ENCODE measurements around the gene PISD.
"Not testable (repeated sequence)": the region's sequence is repeated elsewhere in the genome, so short reads cannot be mapped to it uniquely, and the experiment has no call there.

PISD gene

DNA sequence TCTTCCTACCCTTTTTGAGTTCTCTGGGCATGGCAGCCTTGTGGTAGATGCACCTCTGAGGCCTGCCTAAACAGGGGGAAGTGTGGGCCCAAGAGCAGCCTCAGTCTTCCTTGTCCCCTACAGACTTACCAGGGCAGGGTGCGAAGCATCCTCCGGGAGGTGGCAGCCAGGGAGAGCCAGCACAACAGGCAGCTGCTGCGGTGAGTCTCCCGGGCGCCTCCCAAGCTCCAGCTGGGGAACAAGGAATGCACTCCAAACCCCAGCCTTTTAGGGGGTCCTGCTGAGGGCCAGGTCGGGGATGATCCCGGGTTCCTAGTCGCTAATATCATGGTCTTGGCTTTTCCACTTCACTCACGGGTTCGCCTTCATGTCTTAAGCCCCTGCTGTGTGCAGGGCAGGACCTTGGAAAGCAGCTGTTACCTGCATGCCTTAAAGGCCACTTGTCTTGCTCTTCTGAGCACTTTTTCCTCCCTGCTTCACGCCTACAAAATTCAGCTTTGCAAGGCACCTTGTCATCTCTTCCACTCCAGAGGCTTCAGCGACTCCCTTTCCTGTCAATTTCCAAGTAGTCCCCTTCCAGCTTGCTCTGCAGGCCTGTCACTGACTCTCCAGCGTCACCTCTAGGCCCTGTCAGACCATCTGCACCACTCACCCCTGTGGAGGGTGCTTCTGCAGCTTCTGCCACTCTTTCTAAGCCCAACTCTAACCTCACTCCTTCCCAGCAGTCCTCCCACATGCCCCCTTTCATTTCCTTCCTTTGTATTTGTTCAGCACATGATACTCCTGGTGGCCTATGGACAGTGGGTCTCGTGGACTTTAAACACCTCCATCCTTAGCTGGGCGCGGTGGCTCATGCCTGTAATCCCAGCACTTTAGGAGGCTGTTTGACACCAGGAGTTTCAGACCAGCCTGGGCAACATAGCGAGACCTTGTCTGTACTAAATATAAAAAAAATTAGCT is 57.0 kb downstream of the PISD start:
- DNase-seq, result no peak

DNA sequence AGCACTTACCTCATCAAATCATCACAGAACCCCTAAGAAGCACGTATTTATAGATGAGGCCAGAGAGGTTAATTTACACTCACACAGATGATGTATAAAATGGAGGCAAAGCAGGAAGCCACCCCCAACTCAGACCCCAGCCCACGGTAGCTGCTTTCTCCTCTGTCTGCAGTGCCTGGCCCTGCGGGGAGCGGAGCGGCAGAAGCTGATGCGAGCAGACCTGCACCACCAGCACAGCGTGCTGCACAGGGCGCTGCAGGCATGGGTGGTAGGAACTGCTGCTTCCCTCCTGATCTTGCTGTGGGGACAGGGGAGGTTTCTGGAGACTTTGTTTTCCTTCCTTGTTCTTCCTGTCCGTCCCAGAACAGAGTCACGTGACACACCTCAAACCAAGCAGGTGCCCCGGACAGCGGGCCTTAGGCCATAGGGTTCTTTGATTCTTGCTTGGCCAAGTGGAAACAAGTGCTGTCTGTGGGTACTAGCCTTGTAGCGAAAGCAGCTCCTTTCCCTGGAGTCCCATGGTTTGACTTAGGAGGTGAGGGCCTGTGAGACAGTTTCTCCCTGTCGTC is 57.8 kb downstream of the PISD start:
- DNase-seq, result no peak

DNA sequence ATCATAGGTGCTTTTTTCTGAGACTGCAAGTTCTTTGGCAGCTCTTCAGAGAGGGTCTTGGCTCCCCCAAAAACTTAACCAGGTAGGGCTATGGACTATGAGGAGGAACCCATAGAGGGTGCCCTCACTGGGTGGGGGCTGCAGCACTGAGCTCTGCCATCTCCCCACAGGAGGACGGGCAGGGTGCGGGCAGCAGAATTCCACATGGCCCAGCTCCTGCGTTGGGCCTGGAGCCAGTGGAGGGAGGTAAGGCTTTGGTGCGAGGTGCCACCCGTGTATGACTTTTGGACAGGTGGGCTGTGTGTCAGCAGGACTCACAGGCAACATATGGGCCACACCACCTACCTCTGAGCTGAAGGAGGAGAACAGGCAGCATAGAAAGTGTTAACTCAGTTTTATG is 58.4 kb downstream of the PISD start:
- DNase-seq, result no peak

DNA sequence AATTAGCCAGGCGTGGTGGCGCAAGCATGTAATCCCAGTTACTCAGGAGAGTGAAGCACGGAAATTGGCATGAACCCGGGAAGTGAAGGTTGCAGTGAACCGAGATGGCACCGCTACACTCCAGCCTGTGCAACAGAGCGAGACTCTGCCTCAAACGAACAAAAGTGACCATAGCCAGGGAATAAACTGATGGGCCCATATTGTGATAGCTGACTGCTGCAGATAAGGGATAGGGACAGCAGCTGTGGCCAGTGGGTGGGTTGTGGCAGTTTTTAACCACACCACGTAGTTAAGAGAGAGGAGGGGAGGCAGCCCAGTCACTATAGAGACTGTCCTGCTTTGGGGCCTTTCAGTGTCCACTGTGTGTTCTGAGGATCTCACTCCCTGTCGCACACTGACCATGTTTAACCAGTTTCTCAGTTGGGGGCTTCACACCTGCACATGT is 58.9 kb downstream of the PISD start:
- DNase-seq, result no peak

DNA sequence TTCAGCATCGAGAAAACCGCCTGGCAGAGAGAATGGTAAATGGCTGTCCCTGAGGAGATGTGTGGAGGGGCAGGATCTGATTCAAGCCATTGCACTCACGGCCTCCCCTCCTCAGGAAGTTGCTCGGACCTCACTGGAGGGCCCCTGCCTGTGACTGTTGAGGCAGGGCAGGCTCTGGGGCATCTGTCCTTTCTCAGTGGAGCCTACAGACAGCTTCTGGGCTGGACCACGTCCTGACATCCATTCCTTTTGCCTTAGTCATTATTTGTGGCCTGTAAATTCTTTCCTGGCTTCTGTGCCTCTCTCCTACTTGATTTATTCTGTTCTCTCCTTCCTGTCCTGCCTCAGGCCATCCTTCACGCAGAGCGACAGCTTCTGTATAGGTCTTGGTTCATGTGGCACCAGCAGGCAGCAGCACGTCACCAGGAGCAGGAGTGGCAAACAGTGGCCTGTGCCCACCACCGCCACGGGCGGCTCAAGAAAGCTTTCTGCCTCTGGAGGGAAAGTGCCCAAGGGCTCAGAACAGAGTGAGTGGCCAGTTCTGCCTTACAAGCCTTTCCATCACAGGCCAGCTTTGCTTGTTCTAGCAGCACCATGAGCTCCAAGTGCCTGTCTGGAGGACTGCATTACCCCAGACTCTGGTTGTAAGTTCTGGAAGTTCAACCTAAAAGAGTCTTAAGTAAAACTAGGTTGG is 59.6 kb downstream of the PISD start:
- no peak for DNase-seq

DNA sequence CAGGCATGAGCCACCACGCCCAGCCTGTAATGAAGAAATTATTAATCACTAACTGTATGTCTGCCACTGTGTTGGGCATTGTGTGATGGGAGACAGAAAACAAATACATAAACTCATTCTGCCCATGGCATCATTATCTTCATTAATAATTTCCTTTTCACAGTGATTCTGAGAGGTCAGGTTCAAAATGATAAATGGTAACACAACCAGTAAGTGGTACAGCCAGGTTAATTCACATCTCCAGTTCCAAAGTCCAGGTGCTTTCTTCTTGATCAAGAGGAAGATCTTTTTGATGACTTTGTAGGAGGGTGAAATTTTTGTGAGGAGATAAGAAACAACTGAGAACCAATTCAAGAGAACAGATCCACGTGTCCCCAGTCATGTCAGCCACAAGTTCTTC is 66.7 kb downstream of the PISD start:
- no peak for DNase-seq

DNA sequence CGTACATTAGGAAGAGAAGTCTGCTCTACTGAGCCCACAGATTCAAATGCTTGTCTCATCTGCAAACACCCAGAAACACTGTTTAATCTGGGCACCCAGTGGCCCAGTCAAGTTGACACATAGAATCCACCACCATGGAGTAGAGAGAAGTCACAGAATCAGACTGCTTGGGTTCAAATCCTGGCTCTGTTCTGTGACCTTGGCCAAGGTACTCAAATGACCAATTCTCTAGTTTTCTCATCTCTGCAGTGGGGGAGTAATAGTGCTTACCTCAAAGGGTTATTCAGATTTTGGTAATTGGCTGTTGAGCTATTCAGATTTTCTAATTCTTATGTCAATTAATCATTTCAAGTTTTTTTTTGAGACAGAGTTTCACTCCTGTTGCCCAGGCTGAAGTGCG is 71.9 kb downstream of the PISD start:
- DNase-seq, result not testable (repeated sequence)

DNA sequence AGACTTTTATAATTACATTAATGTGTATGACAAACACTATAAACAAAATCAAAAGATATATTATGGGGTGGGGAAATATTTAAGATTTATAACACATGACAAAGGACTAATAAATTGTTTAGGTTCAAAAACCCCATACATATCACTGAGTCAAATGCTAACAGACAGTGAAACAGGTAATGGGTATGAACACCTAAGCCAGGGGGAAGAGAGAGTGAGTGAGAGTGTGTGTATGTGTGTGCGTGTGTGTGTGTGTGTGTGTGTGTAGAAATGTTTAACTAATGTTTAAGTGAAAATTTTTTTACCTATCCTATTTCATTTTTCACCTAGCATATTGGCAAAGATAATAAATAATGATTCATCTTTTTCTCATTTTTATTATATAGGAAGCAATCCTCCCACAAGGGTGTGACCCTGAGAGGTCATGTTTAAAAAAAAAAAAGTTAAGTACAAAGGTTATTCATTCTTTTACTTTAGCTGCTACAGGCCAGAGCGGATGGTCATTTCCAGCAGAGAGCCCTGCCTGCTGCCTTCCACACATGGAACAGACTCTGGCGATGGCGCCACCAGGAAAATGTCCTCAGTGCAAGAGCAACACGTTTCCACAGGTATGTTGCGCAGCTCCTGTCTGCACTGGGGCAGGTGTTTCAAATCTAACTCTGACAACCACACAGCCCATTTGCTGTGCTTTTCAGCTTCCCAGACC is 72.9 kb downstream of the PISD start:
- DNase-seq, result no peak

DNA sequence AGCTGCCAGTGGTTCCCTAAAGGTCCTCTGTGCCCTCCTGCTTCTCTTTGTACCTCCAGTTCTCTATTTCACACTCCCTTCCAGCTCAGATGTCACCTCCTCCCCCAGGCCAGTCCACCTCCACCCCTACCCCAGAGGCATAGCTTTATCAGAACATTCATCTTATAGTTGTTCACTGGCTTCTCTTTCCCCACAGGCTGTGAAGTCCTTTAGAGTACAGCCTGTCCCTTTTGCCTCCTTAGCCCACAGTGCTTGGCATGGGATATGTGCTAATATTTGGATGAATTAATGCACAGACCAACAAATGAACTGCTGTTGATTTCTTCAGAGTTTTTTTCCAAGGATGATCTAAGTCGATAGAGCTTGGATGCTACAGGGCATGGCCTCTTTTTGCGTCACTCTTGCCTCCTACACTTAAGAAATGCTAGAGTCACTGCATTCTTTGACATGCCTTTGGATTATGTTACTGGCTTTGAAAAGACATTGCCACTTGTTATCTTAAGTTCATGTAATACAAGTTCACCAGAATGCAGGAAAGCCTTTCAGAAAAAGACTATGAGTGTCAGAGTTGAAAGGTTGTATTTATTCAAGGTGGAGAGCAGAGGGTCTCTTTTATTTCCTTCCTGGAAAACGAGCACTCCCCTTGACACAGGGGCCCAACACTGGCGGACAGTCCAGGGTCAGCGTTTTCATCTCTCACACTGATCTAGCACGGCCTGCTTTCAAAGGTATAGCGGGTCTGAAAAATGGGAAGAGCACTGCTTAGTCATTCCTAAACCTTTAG is 75.7 kb downstream of the PISD start:
- DNase-seq, result peak; percentile 77

DNA sequence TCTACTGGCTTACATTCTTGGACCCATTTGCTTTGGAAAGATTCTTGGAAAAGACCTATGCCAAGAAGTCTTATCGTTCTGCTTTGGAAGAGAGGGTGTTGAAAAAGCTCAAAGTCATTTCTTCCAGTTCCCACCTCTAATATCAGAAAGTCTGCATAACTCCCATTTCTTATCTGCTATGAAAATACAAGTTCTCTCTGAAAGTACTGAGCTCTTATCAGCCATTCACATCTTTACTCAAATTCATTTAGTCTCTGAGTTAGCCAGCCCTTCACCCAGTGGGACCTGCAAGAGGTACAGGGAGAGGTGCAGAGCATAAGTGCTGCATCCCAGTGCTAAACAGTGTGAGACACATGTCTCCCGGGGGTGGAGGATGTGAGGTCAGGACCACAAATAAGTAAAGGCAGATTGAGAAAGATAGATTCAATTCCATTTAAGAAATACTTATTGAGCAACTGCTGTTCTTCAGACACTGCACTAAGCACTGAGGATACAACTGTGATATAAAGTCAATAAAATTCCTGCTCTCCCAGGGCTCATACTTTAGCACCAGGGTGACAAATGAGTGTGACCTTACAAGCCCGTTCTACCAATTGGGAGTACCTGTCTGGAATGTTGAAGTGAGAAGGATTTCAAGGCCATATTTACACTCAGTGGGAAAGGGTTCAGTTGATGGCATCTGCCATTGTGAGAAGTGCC is 76.7 kb downstream of the PISD start:
- peak; percentile 85 for DNase-seq

DNA sequence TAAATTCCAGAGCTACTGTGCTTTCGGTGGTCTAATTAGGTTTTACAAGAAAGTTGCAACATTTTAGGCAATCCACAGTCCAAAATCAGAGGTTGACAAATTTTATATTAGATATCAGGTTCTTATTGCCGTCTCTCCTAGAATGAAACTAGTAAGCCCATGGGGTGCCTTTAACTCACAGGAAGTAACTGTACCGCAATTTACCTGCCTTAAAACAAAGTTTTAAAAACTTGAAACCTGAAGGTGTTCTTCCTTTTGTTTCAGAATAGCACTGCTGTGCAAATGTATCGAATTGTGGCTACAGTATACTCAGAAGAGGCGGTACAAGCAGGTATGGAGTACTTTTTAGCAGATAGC is 77.2 kb downstream of the PISD start:
- no peak for DNase-seq

DNA sequence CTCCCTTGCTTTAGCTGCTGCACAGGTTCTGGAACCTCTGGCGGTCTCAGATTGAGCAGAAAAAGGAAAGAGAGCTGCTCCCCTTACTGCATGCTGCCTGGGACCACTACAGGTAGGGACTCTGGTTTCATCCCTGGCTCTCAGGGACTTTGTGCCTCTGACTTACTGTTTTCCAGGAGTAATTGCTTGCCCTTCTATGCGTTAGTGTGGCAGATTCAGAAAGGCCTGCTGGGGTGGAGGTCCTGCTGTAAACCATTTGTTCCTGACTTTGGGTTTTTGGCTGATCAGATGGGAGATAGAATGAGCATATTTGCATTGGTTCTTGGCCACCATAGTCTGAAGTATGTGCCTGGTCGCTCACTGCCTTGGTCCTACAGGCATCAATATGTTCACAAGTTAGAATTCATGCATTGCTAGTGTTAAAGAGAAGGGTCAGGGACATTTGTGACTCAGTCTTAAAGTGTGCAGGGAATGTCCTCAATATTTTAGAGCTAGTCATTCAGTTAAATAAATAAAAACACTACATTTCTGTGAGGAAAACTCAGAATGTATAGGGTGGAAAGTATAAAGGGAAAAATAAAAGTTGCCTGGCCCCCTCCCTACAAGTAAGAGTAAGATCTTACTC is 78.0 kb downstream of the PISD start:
- no peak for DNase-seq

DNA sequence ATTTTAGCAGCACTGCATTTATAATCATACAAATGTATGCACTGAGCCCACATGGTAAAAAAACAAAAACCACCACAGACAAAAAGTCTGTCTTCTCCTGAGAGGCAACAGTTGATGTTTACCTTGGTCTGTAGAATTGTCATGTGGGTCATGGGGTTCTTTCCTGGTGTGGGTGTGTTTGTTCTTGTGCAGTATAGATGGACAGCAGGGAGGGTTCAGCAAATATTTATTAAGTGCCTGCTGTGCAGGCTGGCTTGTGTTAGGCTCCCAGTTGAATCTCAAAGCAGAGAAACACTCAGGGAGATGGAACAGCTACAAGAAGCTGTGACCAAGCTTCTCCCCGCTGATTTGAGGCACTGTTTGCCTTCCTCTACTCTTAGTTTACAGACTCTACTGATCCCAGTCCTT is 82.2 kb downstream of the PISD start:
- DNase-seq, result no peak

DNA sequence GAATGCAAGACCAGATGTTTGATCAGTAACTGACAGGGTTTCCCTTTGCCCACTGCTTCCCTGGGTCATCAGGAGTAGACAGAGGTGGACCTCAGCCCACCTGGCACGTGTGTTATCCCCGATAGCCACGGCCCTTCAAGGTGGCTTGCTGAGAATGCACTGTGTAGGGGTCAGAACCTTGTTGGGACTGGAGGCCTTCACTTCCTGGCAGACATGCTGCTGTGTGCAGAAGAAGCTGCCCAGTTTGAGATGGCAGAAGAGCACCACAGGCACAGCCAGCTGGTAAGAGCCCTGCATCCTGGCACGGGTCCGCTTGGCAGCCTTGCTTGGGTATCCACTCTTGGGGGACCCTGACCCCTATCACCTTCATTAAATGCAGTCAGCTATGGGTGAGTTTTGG is 83.8 kb downstream of the PISD start:
- DNase-seq, result no peak

DNA sequence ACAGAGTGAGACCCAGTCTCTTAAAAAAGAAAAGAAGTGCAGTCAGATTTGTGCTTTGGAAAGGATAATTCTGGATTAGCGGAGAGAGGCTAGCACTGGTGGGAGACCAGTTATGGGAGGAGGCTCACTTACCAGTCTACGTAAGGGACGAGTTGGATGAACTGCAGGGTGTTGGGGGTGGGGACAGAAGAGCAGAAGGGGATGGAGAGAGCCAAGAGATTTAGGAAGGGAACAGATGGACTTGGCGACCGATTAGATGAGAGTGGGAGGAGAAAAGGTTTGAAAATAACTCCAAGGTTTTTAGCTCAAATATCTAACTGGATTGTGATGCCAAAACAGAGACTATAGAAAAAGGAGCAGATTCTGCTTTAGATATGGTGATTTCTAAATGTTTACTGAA is 84.3 kb downstream of the PISD start:
- DNase-seq, result no peak

DNA sequence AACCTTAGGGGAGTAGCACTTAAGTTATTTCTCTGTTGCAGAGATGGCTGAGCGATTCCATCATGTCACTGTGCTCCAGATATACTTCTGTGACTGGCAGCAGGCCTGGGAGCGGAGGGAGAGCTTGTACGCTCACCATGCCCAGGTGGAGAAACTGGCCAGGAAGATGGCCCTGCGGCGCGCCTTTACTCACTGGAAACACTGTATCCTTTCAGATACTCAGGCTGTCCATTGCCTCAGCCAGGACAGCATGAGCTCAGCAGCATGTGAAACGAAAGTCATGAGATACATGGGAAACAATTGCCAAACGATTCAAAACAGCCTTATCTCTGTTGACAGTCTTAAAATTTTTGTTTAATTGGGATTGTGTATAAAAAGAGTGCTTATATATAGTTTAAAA is 86.8 kb downstream of the PISD start:
- peak; percentile 34 for DNase-seq

DNA sequence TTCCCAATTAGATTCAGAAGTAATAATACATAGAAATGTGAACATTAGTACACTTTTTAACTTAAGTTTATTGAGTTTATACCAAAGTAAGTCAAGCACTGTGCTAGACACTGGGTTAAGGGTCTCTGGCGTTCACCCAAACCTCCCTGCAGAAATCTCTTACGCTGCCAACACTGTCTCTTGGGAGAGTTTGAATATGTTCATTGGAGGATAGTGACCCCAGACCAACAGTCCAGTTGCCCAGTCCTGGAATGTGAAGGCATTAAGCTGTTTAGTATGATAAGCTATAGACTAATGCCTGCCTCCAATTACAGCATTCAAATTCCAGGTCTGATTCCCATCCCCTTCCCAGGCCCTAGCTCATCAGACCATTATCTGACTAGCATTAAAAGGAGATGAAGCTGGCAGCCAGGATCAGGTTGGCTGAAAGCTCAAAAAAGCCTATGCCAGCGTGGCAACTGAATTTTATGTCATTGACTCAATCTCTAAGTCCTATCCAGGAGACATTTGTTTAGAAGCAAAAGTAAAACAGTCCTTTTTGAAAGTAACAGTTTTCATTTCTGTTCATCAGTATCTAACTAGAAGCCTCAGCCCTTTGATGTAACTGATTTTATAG is 87.9 kb downstream of the PISD start:
- DNase-seq, result no peak

DNA sequence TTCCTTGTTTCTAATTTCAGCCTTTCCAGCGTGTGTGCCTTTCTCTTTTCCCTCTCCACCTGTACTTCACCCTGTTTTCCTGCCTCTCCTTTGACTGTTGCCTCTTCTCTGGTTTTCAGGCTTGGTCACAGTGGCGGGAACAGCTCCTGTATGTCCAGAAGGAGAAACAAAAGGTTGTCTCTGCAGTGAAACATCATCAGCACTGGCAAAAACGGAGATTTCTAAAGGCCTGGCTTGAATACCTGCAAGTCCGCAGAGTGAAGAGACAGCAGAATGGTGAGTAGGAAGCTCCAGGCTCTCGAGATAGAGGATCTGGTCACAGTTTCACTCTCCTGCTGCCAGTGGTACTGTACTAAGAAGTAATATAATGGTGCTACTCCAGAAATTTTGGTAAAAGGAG is 89.1 kb downstream of the PISD start:
- no peak for DNase-seq

DNA sequence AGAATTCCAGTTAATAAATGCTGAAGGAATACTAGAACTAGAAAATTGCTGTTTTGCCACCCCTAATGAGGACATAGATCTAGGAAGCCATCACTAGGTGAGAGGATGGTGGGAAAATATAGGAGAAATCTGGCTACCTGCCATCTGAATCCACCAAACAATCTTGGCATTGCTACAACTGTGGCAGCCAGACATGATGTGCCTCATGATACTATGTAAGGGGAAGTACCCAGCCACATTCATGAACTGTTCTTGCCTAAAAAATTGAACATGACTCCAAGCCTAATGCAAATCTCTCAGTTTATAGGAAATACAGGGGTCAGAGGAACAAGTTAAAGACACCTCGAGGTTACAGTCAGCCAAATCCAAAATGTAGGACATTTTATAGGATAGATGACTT is 92.9 kb downstream of the PISD start:
- DNase-seq, result peak; percentile 64

Measured in inflammatory macrophage treated with lipopolysaccharide for 4 hours (primary cell).